Measurements from ENCODE around the gene PPP1R1B.
"Not testable (repeated sequence)": the region's sequence is repeated elsewhere in the genome, so short reads cannot be mapped to it uniquely, and the experiment has no call there.

PPP1R1B gene

DNA sequence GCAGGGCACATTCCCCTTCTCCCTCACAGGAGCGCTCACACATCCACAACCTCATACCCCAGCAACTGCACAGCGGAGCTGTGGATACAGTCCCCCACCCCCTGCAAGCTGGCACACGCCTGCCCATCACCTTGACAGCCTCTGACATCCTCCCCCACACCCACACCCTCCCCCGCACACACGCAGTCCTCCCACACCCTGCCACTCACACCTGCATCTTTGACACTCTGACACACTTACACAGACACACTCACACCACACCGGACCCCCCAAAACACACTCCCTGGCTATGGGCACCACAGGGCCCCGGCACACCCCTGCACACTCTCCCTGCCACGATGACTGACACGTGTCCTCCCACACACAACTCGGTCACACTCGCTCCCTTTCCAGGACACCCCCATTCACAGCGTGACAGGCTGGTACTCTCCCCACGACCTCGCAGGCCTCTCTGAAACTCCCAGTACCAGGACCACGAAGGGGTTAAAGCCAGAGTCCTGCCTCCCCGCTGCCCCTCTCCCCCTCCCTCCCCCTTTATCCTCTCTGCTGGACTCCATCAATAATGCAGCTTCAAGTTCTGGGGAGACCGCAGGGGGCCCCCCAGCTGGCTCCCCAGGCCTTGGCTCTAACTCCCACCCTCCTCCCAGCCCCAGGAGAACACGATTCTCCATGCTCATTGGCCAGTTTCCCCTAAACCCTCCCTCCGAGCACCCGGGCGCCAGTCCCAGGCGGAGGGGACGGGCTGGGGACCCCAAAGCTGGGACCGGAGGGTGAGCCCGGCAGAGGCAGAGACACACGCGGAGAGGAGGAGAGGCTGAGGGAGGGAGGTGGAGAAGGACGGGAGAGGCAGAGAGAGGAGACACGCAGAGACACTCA is at the start of gene PPP1R1B:
Gene PPP1R1B, plus strand, starts transcription at position 782 of the 876 bp plus-strand sequence. CDS start 441 bp downstream, outside the sequence.
- no peak for DNase-seq

DNA sequence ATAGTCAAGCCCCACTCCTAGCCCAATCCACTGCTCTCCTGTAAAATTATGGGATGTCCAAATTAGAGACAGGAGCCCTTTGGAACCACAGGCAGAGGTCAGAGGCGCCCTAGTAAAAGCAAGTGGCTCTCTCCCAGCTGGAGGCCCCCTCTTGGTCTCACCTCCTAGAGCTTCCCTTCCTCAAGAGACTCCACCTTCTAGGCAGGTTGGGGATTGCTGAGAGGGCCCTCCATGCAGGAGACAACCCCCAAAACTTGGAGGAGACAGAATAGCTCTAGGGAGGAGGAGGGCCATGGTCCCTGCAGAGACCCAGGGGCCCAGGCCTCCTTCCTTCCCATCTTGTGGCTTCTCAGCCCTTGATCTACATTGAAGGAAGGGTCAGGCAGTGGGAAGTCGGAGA is 48.5 kb upstream of the PPP1R1B start:
- no peak for DNase-seq

DNA sequence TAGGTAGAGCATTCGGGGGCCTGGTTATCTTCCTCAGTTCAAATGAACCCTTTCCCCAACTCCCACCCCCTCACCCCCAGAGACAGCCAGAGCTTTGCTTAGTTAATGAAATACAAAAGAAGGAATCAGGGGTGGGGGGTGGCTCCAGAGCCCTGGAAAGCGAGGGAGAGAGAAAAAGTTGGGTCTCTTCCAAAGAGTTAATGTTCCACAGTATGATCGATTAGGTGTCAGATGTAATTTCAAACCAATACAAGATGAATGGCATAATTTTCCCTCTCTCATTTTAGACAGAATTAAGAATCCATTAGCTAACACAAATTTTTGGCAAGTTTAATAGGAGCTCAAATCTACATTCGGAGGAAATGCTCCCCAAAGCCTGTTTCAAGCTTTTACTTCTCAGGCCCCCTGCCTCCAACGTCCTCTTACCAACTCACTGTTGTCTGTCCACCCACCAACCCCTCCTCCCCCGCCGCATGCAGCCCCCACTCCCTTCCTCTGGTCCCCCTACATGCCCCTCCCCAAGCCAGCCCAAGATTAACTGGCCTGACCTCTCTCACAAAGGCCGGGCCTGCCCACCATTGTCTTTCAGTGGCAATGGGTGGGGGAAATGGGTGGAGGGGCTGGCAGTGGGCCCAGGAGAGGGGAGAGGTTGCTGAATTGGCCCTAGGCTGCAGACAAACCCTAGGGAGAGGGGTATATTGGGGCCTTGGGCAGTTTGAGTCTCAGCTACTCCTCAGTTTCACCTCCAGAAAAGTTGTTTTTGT is 47.3 kb upstream of the PPP1R1B start:
- no peak for DNase-seq

DNA sequence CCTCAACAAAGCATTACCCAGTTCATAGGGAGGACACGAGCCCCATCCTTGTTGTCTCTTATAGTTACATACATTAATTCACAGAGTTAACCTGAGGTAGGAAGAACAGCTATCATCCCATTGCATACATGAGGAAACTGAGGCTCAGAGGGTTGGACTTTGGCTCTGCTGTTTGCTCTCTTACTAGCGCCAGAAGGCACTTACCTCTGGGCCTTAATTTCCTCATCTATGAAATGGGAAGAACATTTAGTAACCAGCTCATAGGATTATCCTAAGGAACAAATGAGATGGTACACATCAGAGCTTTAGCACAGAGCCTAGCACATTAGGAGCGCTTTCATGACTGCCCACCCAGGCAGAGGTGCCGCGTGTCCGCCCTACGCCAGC is 46.7 kb upstream of the PPP1R1B start:
- no peak for DNase-seq

DNA sequence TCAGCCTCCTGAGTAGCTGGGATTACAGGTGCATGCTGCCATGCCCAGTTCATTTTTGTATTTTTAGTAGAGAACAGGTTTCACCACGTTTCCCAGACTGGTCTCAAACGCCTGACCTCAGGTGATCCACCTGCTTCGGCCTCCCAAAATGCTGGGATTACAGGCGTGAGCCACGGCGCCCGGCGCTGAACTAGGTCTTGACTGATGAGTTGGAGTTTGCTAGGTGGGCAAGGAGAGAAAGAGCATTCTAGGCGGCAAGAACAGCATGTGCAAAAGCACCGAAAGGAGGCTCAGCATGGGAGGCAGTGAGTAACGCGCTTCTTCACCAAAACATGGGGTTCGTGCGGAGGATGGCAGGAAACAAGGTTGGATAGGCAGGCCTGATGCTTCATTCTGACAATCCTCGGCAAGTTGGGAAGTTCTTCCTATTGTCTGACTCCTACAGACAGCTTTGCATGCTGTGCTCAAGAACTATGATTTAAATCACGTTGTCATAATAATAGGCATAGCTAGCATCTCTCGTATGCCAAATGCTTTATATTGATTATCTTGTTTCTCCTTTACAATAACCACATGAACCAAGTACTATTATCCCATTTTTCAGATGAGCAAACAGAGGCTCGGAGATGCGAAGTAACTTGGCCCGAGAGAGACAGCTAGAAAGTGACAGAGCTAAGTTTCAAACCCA is 45.5 kb upstream of the PPP1R1B start:
- no peak for DNase-seq

DNA sequence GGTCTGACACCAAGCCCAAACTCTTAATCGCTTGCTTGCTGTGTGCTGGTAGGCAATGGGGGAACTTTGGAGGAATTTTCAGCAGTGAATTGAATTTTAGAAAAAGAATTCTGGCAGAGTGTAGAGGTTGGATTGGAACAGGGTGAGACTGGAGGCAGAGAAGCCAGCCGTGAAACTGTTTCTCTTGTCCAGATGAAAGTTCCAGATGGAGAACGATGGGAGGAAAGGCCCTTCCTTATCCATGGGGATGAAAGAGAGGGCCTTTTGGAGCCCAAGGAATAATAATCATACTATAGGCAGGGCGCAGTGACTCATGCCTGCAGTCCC is 45.0 kb upstream of the PPP1R1B start:
- DNase-seq, result no peak

DNA sequence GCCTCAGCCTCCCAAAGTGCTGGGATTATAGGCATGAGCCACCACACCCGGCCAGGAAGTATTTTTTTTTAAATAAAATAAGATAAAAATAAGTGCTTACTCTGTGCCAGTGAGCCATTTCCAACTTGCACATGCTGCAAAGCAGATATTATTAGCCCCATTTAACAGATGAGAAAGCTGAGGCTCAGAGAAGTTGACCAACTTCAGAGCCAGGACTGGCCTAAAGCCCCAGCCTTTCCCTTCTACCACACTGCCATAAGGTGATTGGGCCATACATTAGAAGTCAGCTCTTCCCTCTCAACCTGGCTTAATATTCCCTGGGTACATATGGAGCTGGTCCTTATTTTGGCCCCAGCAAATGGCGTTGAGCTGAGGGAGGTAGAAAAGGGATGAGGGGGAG is 44.1 kb upstream of the PPP1R1B start:
- DNase-seq, result no peak

DNA sequence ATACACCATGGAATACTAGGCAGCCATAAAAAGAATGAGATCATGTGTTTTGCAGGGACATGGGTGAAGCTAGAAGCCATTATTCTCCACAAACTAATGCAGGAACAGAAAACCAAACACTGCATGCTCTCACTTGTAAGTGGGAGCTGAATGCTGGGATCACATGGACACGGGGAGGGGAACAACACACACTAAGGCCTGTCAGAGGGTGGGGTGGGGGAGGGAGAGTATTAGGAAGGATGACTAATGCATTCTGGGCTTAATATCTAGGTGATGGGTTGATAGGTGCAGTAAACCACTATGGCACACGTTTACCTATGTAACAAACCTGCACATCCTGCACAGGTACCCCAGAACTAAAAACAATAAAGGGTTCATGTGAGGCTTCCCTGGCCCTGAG is 36.6 kb upstream of the PPP1R1B start:
- not testable (repeated sequence) for DNase-seq

DNA sequence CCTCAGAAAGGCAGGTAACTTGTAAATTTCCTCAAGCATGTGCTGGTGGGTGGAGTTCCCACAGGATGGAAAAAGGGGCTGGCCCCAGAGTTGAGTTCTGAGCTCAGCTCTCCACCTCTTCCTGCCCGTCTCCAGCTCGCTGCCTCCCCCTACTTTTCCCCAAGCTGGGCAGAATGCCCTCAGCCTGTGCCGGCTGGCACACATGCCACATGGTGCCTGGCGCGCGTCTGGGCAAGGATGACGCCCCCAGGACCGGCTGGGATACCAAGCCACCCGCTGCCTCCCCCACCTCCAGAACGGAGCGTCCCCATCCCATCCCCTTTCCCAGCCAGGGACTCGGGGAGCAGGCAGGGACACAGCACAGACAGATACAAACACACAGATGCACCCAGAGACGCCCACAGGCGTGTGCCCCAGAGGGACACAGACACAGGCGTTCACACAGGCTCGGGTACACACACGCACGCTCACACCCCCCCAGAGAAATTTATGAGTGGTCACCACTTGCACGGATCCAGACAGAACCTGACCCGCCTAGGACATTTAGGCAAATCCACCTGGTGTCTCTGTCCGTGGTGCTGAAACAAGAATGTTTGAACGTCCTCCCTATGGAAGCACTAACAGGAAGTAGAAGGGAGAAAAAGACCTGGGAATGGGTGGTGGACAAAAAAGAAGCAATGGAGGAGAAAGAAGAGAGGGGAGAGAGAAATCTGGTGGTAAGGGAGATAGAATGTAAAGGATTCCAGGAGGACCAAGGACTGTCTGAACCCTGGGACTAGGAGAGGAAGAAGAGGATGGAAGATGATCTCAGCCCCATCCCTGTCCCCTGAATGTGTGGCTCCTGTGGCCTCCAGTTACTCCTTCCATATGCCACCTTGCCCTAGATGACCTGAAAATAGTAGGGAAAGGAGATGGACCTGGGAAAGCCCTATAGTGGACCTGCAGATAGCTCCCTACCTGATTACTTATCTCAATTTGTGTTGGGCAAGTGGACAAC is 34.5 kb upstream of the PPP1R1B start:
- DNase-seq, result peak; percentile 25

DNA sequence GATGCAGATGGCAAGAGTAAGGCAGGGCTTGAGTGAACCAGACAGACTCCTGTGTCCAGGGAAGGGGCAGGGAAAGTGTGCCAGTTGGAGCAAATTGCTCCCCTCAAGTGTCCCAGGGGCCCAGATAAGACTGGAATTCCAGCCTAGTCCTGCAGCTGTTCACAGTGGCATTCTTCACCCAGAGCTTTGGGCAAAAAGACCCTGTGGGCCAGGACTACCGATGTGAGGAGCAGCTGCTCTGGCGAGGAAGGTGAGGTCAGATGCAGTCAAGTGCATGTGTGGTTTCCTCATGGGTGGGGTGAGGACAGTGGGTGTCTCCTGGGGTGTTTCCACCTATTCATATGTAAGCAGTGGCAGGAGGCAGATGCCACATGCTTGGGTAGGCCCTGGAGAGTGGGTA is 33.4 kb upstream of the PPP1R1B start:
- no peak for DNase-seq

DNA sequence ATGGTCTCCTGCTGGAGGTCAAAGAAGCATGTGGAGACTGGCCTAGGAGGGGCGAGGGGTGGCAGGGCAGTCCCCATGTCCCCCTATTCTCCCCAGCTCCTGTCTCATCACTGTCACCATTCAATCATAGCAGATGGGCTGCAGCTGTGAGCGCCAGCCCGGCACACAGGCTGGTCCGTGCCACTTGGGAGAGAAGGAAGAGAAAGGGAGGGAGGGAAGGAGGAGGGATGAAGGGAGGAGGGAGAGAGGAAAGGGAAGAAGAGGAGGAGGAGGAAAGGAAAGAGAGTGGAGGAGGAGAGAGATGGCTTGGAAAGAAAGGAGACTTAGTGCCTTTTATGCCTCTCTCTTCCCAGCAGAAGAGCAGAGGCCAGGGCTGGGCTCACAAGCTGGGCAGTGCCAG is 31.5 kb upstream of the PPP1R1B start:
- no peak for DNase-seq

DNA sequence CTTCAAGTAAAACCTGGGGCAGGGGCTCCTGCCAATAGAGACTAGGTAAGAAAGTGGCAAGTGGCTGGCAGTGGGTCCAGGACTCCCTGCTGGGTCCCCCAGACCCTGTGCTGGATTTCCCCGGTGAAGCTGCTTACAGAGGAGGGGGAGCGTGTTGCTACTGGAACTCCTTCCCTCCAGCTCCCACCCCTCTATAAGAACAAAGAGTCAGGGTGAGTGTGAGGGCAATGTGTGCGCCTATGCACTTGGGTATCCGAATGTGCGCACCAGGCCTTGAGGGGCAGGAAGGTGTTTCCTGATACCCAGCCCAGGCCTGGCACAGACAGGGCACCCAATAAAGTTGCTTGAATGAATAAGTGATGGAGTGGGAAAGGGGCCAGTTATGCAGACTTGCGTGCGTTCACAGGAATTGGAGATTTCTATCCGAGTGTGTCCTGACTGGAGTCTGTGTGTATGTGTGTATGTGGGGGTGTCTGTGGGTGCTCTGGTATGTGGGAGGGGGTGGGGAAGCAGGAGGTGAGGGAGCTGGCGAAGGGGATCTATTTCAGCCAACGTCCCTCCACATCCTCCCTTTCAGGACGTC is 30.7 kb upstream of the PPP1R1B start:
- no peak for DNase-seq

DNA sequence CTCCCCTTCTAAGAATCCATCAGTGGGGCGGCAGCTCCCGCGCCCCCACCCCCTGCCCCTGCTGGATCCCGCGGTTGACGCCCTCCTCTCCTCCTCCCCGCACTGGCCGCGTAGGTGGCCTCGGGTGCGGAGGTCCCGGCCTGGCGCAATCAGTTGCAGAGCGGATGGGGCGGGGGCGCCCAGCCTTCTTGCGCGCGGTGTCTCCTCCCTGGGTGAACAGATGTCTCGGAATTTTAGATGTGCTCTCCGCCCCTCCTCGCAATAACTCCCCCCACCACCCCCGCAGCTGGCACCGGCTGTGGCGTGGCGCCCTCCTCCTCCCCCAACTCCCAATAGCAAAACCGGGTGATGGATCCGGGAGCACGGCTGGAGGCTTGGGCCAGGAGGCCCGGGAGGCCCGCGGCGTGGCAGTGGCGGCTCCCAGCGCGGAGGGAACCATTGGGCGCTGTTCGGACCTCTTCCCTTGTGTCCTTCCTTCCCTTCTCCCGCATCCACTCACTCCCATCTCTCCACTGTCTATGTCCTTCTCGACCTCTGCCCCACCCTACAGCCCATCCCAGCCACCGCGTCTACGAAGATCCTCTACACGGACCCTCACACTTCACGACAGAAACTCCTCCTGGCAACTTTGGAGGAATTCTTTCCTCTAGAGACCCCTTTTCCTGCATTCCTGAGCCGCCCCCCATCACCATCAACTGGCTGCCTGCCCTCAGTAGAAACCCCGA is 30.0 kb upstream of the PPP1R1B start:
- no peak for DNase-seq

DNA sequence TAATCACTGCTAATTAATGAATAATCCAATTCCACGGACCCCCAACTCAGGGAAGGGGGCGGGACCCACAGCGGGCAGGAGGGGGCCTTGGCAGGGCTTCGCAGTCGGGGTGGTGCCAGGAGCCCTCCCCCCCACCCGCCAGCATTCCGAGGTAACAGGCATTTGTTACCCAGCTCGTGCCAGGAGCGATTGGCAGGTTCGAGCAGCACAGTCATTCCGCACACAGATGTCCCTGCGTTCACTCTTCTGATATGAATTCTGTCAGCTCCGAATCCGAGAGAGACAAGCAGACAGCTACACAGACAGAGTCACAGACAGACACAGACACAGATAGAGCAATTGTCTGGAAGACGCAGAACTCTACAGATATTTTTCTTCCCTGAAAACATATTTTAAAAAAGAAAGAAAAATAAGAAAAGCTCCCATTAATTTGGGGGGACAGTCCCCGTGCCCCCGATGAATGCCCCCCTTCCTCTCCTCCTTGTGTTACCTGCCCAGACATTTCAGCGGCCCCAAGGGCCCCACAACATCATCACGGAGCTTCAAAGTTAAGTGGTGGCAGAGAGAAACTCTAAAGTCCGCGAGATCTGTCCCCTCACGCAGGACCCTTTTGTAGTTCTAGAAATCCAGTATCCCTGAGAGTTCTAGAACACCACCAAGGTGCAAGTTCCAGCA is 29.2 kb upstream of the PPP1R1B start:
- no peak for DNase-seq

DNA sequence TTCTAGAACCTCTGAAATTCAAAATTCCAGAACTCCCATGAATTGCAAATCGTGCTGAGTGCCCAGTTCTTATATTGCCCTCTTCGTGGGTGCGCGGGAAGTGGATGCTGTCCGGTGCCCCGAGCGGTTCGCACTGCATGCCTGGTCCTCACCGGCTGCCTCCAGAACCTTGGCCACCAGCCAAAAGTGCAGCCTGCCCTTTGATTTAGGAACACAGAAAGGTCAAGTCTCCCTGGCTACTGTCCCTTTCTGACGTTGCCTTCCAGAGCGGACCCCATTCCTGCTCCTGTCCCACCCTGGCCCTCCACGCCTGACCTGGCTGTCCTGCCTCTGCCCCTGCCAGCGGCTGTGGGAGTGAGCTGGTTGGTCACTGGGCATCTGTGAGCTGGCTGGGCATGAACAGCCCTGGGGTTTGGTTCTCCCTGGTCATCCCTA is 28.7 kb upstream of the PPP1R1B start:
- DNase-seq, result no peak

DNA sequence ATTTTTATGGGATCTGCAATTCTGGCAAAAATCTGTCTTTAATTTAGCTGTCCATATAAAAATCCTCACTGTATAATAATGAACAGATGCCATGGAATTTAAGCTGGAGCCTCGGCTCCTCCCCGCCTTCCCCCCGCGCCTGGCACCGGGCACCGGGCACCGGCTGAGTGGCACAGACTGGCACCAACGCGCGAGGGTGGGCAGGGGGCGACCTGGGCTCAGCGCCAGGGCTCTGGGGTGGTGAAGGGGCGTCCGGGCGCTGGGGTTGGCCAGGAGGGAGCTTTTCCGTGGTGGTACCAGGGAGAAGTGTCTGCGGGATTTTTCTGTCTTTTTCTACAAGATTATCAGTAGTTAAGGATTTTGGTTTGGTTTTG is 28.1 kb upstream of the PPP1R1B start:
- no peak for DNase-seq

DNA sequence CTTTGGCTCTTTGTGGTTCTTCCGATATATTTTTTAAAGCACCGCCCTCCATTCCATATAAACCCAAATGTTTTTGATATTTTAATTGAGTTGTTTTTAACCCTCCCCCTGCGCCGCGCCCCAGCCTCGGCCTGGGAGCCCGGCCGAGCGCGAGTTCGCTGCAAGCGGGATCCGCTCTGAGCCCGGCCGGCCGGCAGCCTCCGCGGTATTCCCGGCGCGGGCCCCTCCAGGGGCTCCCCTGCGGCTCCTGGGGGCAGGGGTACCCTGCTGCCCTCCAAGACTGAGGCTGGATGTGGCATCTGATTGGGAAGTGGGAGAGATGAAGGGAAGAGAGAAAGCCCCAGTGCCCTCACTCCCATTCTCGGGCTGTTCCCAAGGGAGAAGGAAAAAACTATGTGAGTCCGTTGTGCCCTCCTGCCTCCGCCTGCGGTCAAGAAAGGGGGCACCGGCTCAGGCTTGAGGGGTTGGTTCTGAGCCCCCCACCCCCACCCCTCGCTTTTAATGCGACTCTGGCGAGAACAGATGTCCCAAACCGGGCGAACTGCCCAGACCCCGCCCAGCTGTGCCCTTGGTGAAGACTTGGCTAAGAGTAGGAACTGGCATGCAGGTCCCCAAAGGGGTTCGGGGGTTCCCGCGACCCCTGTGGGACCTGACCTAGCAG is 27.6 kb upstream of the PPP1R1B start:
- no peak for DNase-seq

DNA sequence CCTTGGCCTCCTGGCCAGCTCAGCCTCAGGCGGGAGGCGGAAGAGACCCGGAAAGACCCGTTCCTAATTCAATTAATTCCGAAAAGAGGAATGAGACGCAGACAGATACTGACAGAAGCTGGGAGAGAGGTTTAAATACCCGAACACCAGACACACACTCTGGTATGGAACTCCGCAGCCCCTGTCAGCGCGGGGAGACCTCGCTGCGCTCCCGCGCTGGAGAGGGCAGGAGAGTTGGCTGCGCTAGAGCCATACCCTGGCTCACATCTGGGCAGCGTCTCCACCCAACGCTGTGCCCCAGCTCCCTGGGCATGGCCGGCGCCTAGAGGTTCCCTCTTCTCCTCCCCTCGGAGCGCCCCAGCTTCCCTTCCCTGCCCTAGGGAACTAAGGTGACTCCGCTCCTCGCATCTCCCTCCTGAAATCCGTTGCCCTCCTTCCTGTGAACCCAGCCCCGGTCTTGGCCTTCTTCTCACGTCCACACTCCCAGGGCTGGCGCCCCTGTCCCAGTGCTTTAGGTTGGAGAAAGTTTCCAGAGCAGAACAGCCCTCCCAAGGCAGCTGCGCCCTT is 27.0 kb upstream of the PPP1R1B start:
- no peak for DNase-seq

DNA sequence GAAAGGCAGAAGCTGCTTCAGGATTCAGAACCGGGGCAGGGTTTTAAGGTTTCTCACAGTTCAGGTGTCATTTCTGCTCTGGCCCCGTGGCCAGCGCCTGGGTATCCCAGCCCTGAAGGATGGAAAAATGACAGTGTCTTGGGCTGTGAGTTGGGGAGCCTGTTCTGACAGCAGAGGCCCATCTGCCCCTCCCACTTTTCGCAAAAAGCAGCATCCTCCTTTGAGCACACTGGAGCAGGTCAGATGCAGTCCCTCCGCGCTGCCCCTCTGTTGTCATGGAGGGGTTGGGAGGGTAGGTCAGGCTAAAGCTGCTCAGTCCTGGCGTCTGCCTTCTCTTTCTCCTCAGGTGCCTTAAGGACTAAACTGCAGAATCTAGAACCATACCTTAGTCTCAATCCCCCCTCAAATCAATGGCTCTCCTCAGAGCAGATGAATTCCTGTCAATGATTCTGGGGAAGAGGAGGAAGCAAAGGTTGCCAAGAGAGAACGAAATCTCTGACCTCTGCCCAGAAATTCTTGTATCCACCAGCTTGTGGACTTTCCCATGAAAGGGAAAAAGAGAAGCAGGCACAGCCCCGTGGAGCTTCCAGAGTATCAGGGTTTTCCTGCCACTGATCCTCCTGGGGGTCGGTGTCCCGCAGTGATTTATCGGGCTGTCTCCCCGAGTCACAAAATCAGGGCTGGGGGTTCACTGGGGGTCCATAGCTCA is 26.3 kb upstream of the PPP1R1B start:
- no peak for DNase-seq
